ENCODE results near the gene PDE6B. TPM values are rescaled to one million over a fixed set of nuclear protein-coding genes. Genes with fewer than 3 reads are reported as not detected.
A peak's percentile ranks its signal among the peaks of the same experiment; 100 is the strongest.

Gene PDE6B
- total and polyA plus RNA-seq, 2 donors = 7.7 to 22.5 TPM

DNA sequence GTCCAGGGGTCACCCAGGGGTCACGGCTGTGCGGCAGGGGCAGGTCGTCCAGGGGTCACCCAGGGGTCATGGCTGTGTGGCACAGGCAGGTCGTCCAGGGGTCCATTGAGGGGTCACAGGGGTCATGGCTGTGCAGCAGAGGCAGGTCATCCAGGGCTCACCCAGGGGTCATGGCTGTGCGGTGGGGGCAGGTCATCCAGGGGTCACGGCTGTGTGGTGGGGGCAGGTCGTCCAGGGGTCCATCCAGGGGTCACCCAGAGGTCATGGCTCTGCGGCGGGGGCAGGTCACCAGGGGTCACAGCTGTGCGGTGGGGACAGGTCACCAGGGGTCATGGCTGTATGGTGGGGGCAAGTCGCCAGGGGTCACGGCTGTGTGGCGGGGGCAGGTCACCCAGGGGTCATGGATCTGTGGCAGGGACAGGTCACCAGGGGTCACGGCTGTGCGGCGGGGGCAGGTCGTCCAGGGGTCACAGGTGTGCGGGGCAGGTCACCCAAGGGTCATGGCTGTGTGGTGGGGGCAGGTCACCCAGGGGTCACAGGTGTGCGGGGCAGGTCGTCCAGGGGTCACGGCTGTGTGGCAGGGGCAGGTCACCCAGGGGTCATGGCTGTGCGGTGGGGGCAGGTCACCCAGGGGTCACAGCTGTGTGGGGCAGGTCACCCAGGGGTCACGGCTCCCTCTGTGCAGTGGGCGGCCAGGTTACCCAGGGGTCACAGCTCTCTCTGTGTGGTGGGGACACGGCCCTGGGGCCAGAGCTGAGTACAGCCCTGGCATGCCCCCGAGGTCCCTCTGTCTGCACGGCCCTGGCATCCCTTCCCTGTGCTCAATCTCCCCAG is 32.7 kb downstream of the PDE6B start:
- Histone ChIP-seq H3K4me1 (ENCODE audit: control insufficient read depth in 2 of 2, insufficient read depth in 2 of 2, low read length in 2 of 2) (peaks cover 0 to 2% of the 10 kb centered on the region in 2 donors), H3K4me3 (ENCODE audit: low read length in 2 of 2) (no peak overlapping the region), H3K27ac (ENCODE audit: low read depth in 1 of 2, low read length in 1 of 2) (no peak overlapping the region), H3K9me3 (ENCODE audit: control insufficient read depth in 2 of 2, insufficient read depth in 1 of 2, low read length in 1 of 2) (peaks cover 0 to 6% of the 10 kb centered on the region in 2 donors), H3K36me3 (ENCODE audit: control insufficient read depth in 2 of 2, insufficient read depth in 2 of 2, low read length in 1 of 2) (peaks cover 2 to 4% of the 10 kb centered on the region in 2 donors), H3K27me3 (ENCODE audit: control insufficient read depth in 2 of 2, insufficient read depth in 1 of 2, low read length in 1 of 2) (peaks cover 0 to 5% of the 10 kb centered on the region in 2 donors)
- WGBS = 93% methylated on average over 27 of the region's 27 CpGs
- no peak for DNase-seq (ENCODE audit: low read depth in 6 of 9, low spot score in 9 of 9)

DNA sequence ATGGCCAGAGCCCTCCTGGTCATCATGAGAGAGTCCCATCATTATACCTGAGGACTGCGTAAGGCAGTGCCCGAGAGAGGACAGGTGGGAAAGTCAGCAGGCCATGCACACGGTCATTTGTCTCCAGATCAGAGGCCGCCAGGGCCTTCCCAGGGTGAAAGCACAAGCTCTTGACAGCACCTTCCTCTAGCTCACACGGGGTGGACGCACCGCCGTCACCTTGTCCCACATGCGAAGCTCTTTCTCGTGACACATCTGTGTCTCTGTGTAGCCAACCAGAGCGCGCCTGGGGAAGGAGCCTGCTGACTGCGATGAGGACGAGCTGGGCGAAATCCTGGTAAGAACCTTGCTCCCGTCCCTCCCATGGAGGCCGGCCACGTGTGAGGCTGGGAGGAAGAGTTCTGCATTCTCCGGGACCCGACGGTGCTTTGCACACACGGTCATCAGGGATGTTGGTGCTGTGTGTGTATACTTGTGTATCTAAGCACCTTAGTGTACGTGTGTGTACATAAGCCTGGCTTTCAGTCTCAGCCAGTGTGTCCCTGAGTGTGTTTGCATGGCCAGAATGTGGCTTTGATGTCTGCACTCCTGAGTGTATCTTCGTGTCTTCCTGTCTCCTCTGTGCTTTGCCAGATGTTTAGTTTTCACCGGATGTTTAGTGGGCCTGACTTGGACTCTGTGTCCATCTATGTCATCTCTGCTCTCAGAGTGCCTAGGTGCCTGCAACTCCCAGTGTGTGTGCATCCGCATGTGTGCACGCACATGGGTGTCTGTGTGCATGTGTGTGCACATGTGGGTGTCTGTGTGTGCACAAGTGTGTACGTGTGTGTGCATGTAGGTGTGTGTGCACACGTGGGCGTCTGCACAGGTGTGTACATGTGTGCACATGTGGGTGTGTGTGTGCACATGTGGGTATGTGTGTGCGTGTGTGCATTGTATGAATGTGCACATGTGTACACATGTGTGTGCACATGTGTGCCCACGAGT is 33.6 kb downstream of the PDE6B start:
- peaks cover under 1 to 7% of the 10 kb centered on the region in 2 donors for H3K4me1 ChIP-seq (ENCODE audit: control insufficient read depth in 2 of 2, insufficient read depth in 2 of 2, low read length in 2 of 2)
- H3K9me3 ChIP-seq (ENCODE audit: control insufficient read depth in 2 of 2, insufficient read depth in 1 of 2, low read length in 1 of 2) = peaks cover 0 to 6% of the 10 kb centered on the region in 2 donors
- WGBS = 97% methylated on average over 32 of the region's 32 CpGs
- peaks cover 2 to 4% of the 10 kb centered on the region in 2 donors for H3K36me3 ChIP-seq (ENCODE audit: control insufficient read depth in 2 of 2, insufficient read depth in 2 of 2, low read length in 1 of 2)
- no peak for DNase-seq (ENCODE audit: low read depth in 6 of 9, low spot score in 9 of 9)
- H3K4me3 ChIP-seq (ENCODE audit: low read length in 2 of 2) = no peak overlapping the region
- no peak overlapping the region for H3K27ac ChIP-seq (ENCODE audit: low read depth in 1 of 2, low read length in 1 of 2)
- H3K27me3 ChIP-seq (ENCODE audit: control insufficient read depth in 2 of 2, insufficient read depth in 1 of 2, low read length in 1 of 2) = no peaks in the 10 kb centered on the region

DNA sequence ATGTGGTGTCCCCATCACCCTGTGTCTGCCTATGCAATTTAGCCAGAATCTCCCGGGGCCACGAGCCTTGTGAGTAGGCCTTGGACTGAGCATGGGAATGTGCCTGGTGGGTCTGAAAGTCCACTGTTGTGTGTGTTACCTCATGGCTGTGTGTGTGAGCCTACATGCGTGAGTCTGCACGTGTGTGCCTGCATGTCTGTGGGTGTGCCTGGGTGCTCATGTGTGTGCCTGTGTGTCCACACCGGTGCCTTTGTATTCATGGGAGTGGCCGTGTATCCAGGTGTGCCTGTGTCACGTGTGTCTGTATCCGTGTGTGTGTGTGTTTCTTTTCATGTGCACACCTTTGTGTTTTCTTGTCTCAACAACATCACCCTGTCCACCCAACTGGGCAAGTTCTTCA is 34.5 kb downstream of the PDE6B start:
- no peak overlapping the region for H3K4me3 ChIP-seq (ENCODE audit: low read length in 2 of 2)
- H3K4me1 ChIP-seq (ENCODE audit: control insufficient read depth in 2 of 2, insufficient read depth in 2 of 2, low read length in 2 of 2) = peaks cover 4 to 13% of the 10 kb centered on the region in 2 donors
- no peak overlapping the region for H3K27ac ChIP-seq (ENCODE audit: low read depth in 1 of 2, low read length in 1 of 2)
- peaks cover 0 to 6% of the 10 kb centered on the region in 2 donors for H3K9me3 ChIP-seq (ENCODE audit: control insufficient read depth in 2 of 2, insufficient read depth in 1 of 2, low read length in 1 of 2)
- peaks cover 2 to 4% of the 10 kb centered on the region in 2 donors for H3K36me3 ChIP-seq (ENCODE audit: control insufficient read depth in 2 of 2, insufficient read depth in 2 of 2, low read length in 1 of 2)
- H3K27me3 ChIP-seq (ENCODE audit: control insufficient read depth in 2 of 2, insufficient read depth in 1 of 2, low read length in 1 of 2) = no peaks in the 10 kb centered on the region
- DNase-seq (ENCODE audit: low read depth in 6 of 9, low spot score in 9 of 9) = no peak
- 98% methylated on average over 8 of the region's 8 CpGs for WGBS

DNA sequence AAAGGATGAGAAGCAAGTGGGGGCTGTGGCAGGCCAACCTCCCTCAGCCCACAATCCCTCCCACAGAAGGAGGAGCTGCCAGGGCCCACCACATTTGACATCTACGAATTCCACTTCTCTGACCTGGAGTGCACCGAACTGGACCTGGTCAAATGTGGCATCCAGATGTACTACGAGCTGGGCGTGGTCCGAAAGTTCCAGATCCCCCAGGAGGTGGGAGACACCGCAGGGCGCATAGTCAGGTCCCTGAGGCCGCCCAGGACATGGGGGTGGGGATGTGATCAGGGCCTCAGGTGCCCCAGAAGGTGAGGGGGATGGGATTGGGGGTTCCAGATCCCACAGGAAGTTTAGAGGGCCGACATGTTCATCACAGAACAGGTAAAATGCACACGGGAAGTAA is 35.0 kb downstream of the PDE6B start:
- H3K4me1 ChIP-seq (ENCODE audit: control insufficient read depth in 2 of 2, insufficient read depth in 2 of 2, low read length in 2 of 2) = peaks cover 4 to 13% of the 10 kb centered on the region in 2 donors
- WGBS = 97% methylated on average over 10 of the region's 10 CpGs
- no peaks in the 10 kb centered on the region for H3K27me3 ChIP-seq (ENCODE audit: control insufficient read depth in 2 of 2, insufficient read depth in 1 of 2, low read length in 1 of 2)
- DNase-seq (ENCODE audit: low read depth in 6 of 9, low spot score in 9 of 9) = no peak
- H3K4me3 ChIP-seq (ENCODE audit: low read length in 2 of 2) = no peak overlapping the region
- peaks cover 2 to 4% of the 10 kb centered on the region in 2 donors for H3K36me3 ChIP-seq (ENCODE audit: control insufficient read depth in 2 of 2, insufficient read depth in 2 of 2, low read length in 1 of 2)
- H3K27ac ChIP-seq (ENCODE audit: low read depth in 1 of 2, low read length in 1 of 2) = no peak overlapping the region
- peaks cover 0 to 6% of the 10 kb centered on the region in 2 donors for H3K9me3 ChIP-seq (ENCODE audit: control insufficient read depth in 2 of 2, insufficient read depth in 1 of 2, low read length in 1 of 2)

DNA sequence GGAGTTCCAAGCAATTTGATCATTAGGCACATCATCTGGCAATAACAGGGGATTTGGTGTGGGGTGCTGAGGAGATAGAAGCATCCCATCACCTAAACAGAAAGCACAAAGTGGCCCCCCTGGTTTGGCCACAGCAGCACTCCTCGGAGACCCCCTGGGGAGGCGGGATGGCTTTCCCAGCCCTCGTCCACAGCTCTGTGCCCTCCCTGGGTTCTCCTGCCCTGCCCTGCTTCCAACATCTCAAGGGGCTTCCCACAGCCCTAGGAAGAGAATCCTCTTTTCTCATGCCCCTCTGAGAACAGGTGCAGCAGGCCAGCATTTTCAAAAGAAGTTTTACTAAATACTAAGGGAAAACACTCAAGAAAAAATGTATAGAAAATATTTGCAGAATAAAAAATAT is 35.9 kb downstream of the PDE6B start:
- Histone ChIP-seq H3K27ac (ENCODE audit: low read depth in 1 of 2, low read length in 1 of 2) (no peak overlapping the region), H3K4me1 (ENCODE audit: control insufficient read depth in 2 of 2, insufficient read depth in 2 of 2, low read length in 2 of 2) (peaks cover 4 to 13% of the 10 kb centered on the region in 2 donors), H3K27me3 (ENCODE audit: control insufficient read depth in 2 of 2, insufficient read depth in 1 of 2, low read length in 1 of 2) (no peaks in the 10 kb centered on the region), H3K9me3 (ENCODE audit: control insufficient read depth in 2 of 2, insufficient read depth in 1 of 2, low read length in 1 of 2) (peaks cover 0 to 6% of the 10 kb centered on the region in 2 donors), H3K36me3 (ENCODE audit: control insufficient read depth in 2 of 2, insufficient read depth in 2 of 2, low read length in 1 of 2) (peaks cover 2 to 4% of the 10 kb centered on the region in 2 donors), H3K4me3 (ENCODE audit: low read length in 2 of 2) (no peak overlapping the region)
- no peak for DNase-seq (ENCODE audit: low read depth in 6 of 9, low spot score in 9 of 9)
- 98% methylated on average over 3 of the region's 3 CpGs for WGBS

DNA sequence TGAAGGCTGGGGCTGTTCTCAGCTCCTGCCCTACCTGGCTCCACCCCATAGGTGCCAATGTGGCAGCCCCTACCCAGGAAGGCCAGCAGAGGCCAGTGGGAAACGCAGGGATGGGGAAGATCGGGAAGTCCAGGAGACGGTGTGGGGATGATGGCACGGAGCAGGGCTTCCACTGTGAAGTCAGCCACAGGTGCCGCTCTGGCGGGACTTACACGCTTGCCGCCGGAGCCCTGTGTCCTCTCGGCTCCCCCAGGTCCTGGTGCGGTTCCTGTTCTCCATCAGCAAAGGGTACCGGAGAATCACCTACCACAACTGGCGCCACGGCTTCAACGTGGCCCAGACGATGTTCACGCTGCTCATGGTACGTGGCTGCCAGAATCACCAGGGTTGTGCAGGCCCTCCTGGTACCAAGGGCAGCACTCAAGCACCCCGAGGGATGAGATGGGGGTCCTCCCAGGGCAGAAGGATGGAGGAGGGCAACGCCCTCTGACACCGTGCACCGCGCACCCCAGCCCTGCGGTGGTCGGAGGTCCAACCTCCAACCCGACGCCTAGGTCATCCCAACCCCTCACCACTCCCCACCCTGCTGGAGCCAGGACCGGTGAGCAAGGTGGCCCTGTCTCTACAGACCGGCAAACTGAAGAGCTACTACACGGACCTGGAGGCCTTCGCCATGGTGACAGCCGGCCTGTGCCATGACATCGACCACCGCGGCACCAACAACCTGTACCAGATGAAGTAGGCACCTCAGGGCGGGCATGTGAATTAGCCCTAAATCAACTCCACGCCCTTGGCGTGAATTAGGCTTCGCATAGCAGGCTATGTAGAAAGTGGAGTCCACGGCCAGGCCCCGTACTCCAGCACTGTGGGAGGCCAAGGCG is 36.7 kb downstream of the PDE6B start:
- Histone ChIP-seq H3K4me1 (ENCODE audit: control insufficient read depth in 2 of 2, insufficient read depth in 2 of 2, low read length in 2 of 2) (peaks cover 4 to 13% of the 10 kb centered on the region in 2 donors), H3K27me3 (ENCODE audit: control insufficient read depth in 2 of 2, insufficient read depth in 1 of 2, low read length in 1 of 2) (no peaks in the 10 kb centered on the region), H3K36me3 (ENCODE audit: control insufficient read depth in 2 of 2, insufficient read depth in 2 of 2, low read length in 1 of 2) (peaks cover 2 to 4% of the 10 kb centered on the region in 2 donors), H3K4me3 (ENCODE audit: low read length in 2 of 2) (no peak overlapping the region), H3K9me3 (ENCODE audit: control insufficient read depth in 2 of 2, insufficient read depth in 1 of 2, low read length in 1 of 2) (peaks cover 0 to 6% of the 10 kb centered on the region in 2 donors), H3K27ac (ENCODE audit: low read depth in 1 of 2, low read length in 1 of 2) (no peak overlapping the region)
- 99% methylated on average over 42 of the region's 42 CpGs for WGBS
- no peak for DNase-seq (ENCODE audit: low read depth in 6 of 9, low spot score in 9 of 9)

DNA sequence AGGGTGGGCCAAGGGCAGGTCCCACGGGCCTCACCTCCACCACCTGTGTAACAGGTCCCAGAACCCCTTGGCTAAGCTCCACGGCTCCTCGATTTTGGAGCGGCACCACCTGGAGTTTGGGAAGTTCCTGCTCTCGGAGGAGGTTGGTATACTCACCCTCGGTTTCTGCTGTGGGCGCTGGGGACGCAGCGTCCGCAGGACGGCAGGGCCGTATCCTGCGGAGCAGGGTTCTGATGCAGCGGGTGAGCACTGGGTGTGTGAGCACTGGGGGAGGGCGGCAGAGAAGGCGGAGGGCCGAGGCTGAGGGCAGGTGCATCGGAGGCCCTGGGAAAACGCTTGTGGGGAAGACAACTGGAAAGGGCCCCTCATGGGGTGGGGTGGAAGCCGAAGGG is 37.7 kb downstream of the PDE6B start:
- H3K9me3 ChIP-seq (ENCODE audit: control insufficient read depth in 2 of 2, insufficient read depth in 1 of 2, low read length in 1 of 2) = peaks cover 0 to 6% of the 10 kb centered on the region in 2 donors
- no peaks in the 10 kb centered on the region for H3K27me3 ChIP-seq (ENCODE audit: control insufficient read depth in 2 of 2, insufficient read depth in 1 of 2, low read length in 1 of 2)
- H3K4me1 ChIP-seq (ENCODE audit: control insufficient read depth in 2 of 2, insufficient read depth in 2 of 2, low read length in 2 of 2) = peaks cover 4 to 13% of the 10 kb centered on the region in 2 donors
- WGBS = 53% methylated on average over 20 of the region's 20 CpGs
- peak overlapping the region; percentile 69 to 85 for H3K4me3 ChIP-seq (ENCODE audit: low read length in 2 of 2)
- DNase-seq (ENCODE audit: low read depth in 6 of 9, low spot score in 9 of 9) = no peak
- peaks cover 2 to 4% of the 10 kb centered on the region in 2 donors for H3K36me3 ChIP-seq (ENCODE audit: control insufficient read depth in 2 of 2, insufficient read depth in 2 of 2, low read length in 1 of 2)
- H3K27ac ChIP-seq (ENCODE audit: low read depth in 1 of 2, low read length in 1 of 2) = no peak overlapping the region

All from thymus (tissue), 11 donors.